ENCODE results near the gene INAFM1.

- TF ChIP-seq, protein P1, sequence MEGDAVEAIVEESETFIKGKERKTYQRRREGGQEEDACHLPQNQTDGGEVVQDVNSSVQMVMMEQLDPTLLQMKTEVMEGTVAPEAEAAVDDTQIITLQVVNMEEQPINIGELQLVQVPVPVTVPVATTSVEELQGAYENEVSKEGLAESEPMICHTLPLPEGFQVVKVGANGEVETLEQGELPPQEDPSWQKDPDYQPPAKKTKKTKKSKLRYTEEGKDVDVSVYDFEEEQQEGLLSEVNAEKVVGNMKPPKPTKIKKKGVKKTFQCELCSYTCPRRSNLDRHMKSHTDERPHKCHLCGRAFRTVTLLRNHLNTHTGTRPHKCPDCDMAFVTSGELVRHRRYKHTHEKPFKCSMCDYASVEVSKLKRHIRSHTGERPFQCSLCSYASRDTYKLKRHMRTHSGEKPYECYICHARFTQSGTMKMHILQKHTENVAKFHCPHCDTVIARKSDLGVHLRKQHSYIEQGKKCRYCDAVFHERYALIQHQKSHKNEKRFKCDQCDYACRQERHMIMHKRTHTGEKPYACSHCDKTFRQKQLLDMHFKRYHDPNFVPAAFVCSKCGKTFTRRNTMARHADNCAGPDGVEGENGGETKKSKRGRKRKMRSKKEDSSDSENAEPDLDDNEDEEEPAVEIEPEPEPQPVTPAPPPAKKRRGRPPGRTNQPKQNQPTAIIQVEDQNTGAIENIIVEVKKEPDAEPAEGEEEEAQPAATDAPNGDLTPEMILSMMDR (IDR thresholded peaks at IDR 0.05) = no peak
- no peak for TF ChIP-seq POLR2A (IDR thresholded peaks at IDR 0.05)
These were observed 46.9 kb downstream of the INAFM1 start for GRCh38 chr19:47321630-47322029.

Data from heart left ventricle (tissue), 13 donors.